Keratinocyte (primary cell): Measurements from ENCODE around the gene USP17L5.
"Not testable (repeated sequence)": the region's sequence is repeated elsewhere in the genome, so short reads cannot be mapped to it uniquely, and the experiment has no call there.

Experiments
- CTCF ChIP-seq, 3 experiments: IDR thresholded peaks in 1 of 3; conservative IDR thresholded peaks in 1 of 3; optimal IDR thresholded peaks in 1 of 3; 2 replicates in 2 of 3; 3 replicates in 1 of 3; pipeline versions ENCODE3 to v1.5.1; 2011; ENCODE audit warnings: low read length in 3 of 3, mild to moderate bottlenecking in 3 of 3, moderate library complexity in 2 of 3, control low read depth in 1 of 3, inconsistent platforms in 1 of 3; ENCODE audit not compliant: insufficient read depth in 2 of 3; ENCODE audit errors: extremely low read depth in 1 of 3
- EZH2 ChIP-seq: IDR thresholded peaks from one replicate; pipeline ENCODE4 v1.6.1; 2012; ENCODE audit warnings: inconsistent platforms, mild to moderate bottlenecking, low read length, moderate library complexity

GRCh38 chr4:9362829-9363228 is 23.6 kb downstream of the USP17L5 start, which contains the start of gene USP17L30:
- not testable (repeated sequence) for TF ChIP-seq EZH2; CTCF (optimal IDR thresholded peaks at IDR 0.05 in 1 of 3, IDR thresholded peaks at IDR 0.05 in 1 of 3, conservative IDR thresholded peaks at IDR 0.05 in 1 of 3; ENCODE audit: extremely low read depth in 1 of 3, insufficient read depth in 2 of 3, low read length in 3 of 3)
